ENCODE data around the gene SSBP1.

Gene SSBP1

GRCh38 chr7:141702047-141702567 lies 36.1 kb upstream of the SSBP1 start, which contains the start of gene DENND11:
Gene DENND11, minus strand, starts transcription at chr7:141702166. Its CDS starts 13 bp downstream, at chr7:141702153.
- H3K4me1 Mint-ChIP-seq (ENCODE audit: low read depth) = peaks cover 25% of the 10 kb centered on the region

DNA sequence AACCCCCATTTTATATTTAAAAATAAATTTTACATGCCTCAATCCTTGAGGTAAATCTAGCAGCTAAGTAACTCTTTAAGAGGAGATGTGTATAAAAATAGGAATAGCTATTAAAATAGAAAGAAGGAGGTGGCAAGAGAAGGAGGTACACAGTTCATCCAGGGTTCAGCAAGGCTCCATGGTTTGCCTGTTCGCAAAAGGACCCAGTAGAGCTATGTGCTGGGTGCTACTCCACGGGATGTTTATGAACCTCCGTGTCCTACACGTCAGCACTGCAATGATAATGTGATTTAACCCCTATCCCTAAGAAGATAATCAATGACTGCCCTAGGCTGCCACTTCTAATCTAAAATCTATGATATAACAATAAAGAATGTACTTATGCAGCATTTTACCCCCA lies 35.3 kb upstream of the SSBP1 start:
- Mint-ChIP-seq H3K9me3 (peaks cover 5% of the 10 kb centered on the region), H3K36me3 (ENCODE audit: low read depth) (peaks cover 11% of the 10 kb centered on the region), H3K27ac (no peak overlapping the region), H3K4me3 (no peak overlapping the region), H3K4me1 (ENCODE audit: low read depth) (peaks cover 25% of the 10 kb centered on the region), H3K27me3 (ENCODE audit: low read depth) (peaks cover 51% of the 10 kb centered on the region)

More at GRCh38 chr7:141702047-141702567, 36.1 kb upstream of the SSBP1 start, which contains the start of gene DENND11:
- Mint-ChIP-seq H3K9me3 (no peaks in the 10 kb centered on the region), H3K36me3 (ENCODE audit: low read depth) (peaks cover 11% of the 10 kb centered on the region), H3K27me3 (ENCODE audit: low read depth) (peaks cover 44% of the 10 kb centered on the region), H3K27ac (peak within 1 kb of the TSS; percentile 76), H3K4me3 (peak within 1 kb of the TSS; percentile 81)

DNA sequence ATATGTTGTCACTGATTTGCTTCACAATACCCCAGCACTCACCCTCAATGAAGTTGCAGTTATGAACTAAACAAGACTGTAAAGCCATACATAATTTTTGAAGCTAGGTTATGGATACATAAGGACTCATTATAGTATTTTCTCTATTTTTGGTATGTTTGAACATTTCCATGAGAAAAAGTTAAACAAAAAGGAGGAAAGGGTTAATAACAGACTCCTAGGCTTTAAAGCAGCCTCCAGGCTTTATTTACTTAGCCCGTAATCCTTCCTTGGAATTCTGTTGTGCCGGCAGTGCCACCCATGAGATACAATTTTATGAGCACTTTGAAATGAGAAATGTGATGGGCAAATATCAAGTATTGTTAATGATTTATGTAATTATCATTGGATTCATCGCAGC lies 34.0 kb upstream of the SSBP1 start:
- H3K27ac Mint-ChIP-seq = no peak overlapping the region

DNA sequence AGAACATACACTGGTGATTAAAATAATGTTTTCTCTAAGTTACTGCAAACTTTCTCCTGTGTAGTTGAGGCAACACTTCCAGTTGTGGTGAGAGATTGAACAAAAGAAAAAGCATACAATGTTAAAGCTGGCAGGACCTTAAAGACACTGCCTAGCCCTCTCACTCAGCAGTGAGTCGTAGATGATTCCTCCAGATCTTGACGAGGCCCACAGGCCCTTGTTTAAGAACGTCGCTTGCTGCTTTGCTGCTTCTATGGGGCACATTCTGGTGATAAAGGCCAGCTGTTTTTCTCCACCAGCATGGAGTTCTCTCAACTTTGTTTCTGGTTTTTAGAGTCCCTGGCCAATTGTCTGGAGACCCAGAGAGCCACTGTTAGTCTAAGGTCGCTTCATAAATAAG lies 33.4 kb upstream of the SSBP1 start:
- H3K27me3 Mint-ChIP-seq (ENCODE audit: low read depth) = peaks cover 52% of the 10 kb centered on the region
- H3K27ac Mint-ChIP-seq = no peak overlapping the region

More for the DNA sequence above, 34.0 kb upstream of the SSBP1 start:
- Mint-ChIP-seq H3K27me3 (ENCODE audit: low read depth) (peaks cover 52% of the 10 kb centered on the region), H3K4me1 (ENCODE audit: low read depth) (peaks cover 18% of the 10 kb centered on the region), H3K9me3 (peaks cover 5% of the 10 kb centered on the region), H3K36me3 (ENCODE audit: low read depth) (peaks cover 12% of the 10 kb centered on the region), H3K4me3 (no peak overlapping the region)

GRCh38 chr7:141706239-141707064 lies 31.7 kb upstream of the SSBP1 start:
- Mint-ChIP-seq H3K27ac (no peak overlapping the region), H3K4me1 (ENCODE audit: low read depth) (peaks cover 6% of the 10 kb centered on the region), H3K9me3 (peaks cover 5% of the 10 kb centered on the region), H3K27me3 (ENCODE audit: low read depth) (peaks cover 47% of the 10 kb centered on the region), H3K36me3 (ENCODE audit: low read depth) (peaks cover 12% of the 10 kb centered on the region), H3K4me3 (no peak overlapping the region)

More for the DNA sequence above, 33.4 kb upstream of the SSBP1 start:
- Mint-ChIP-seq H3K4me3 (no peak overlapping the region), H3K9me3 (peaks cover 5% of the 10 kb centered on the region), H3K36me3 (ENCODE audit: low read depth) (peaks cover 12% of the 10 kb centered on the region), H3K4me1 (ENCODE audit: low read depth) (peaks cover 15% of the 10 kb centered on the region)

DNA sequence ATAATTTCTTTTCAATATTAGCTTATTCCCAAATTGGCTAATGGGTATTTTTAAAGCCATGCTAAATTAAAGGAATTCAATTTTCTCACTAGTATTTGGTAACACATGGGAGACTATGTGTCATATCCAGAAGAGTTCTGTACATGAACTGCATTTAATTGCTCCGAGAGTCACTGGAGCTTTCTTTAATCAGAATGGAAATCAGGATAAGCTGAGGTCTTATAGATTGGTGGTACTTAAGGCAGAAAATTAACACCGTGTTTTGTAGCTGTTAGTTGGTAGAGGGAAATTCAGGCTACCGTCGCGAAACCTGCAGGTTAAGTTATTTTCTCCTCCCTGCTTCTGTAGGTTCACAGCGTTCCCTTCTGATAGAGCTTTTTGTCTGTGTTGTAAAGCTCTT lies 29.8 kb upstream of the SSBP1 start, which contains the start of gene WEE2:
TSS of gene WEE2 (plus strand) at position 3 of the 400 bp plus-strand sequence. CDS start 406 bp downstream, outside the sequence.
- Mint-ChIP-seq H3K4me3 (no peak within 1 kb of the TSS), H3K27ac (no peak within 1 kb of the TSS), H3K36me3 (ENCODE audit: low read depth) (peaks cover 12% of the 10 kb centered on the region), H3K4me1 (ENCODE audit: low read depth) (peaks cover 12% of the 10 kb centered on the region), H3K9me3 (peaks cover 5% of the 10 kb centered on the region), H3K27me3 (ENCODE audit: low read depth) (peaks cover 36% of the 10 kb centered on the region)

DNA sequence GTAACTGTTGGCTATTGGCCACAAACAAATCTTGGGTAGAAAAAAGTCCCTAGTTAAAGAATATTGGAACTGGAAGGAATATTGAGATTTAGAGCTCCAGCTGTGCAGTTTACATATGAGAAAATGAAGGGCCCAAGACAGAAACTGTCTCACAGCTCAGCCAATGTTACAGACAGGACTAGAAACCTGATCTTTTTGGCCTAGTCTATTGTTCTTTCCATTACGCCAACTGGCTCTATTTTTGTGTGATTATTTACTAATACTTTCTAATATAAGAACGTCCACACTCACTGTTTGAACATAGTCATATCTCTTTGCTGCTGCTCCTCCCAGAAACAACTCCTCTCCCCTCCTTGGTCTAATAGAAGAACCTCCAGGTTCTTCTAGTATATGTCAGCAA lies 28.8 kb upstream of the SSBP1 start:
- Mint-ChIP-seq H3K36me3 (ENCODE audit: low read depth) (peaks cover 12% of the 10 kb centered on the region), H3K27me3 (ENCODE audit: low read depth) (peaks cover 27% of the 10 kb centered on the region), H3K4me3 (no peak overlapping the region), H3K9me3 (peaks cover 5% of the 10 kb centered on the region), H3K27ac (no peak overlapping the region), H3K4me1 (ENCODE audit: low read depth) (peaks cover 12% of the 10 kb centered on the region)

- H3K27me3 Mint-ChIP-seq (ENCODE audit: low read depth) = peaks cover 28% of the 10 kb centered on the region
- peaks cover 5% of the 10 kb centered on the region for H3K9me3 Mint-ChIP-seq
- peaks cover 12% of the 10 kb centered on the region for H3K36me3 Mint-ChIP-seq (ENCODE audit: low read depth)
- H3K4me3 Mint-ChIP-seq = no peak overlapping the region
- peaks cover 12% of the 10 kb centered on the region for H3K4me1 Mint-ChIP-seq (ENCODE audit: low read depth)
- H3K27ac Mint-ChIP-seq = no peak overlapping the region
These were observed 28.4 kb upstream of the SSBP1 start for GRCh38 chr7:141709749-141710148.

DNA sequence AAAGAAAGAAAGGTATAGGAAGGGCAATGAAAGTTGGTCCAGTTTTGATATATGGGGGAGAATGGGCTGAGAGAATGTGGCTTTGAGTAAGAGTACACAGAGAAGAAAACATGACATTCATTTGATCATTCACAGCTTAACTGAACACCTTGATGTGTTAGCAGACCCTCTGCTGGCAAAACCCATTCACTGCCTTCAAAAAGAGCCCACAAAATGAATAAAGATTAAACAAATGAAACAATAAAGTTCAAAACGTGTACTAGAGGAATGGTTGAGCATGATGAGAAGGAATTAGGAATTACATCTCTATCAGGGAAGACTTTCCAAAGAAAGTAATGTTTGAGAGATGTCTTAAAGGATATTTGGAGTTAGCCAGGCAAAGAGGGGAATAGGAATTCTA lies 27.9 kb upstream of the SSBP1 start:
- H3K4me3 Mint-ChIP-seq = no peak overlapping the region
- peaks cover 23% of the 10 kb centered on the region for H3K27me3 Mint-ChIP-seq (ENCODE audit: low read depth)
- H3K4me1 Mint-ChIP-seq (ENCODE audit: low read depth) = peaks cover 12% of the 10 kb centered on the region
- H3K9me3 Mint-ChIP-seq = peaks cover 5% of the 10 kb centered on the region
- H3K36me3 Mint-ChIP-seq (ENCODE audit: low read depth) = peaks cover 12% of the 10 kb centered on the region
- H3K27ac Mint-ChIP-seq = no peak overlapping the region

DNA sequence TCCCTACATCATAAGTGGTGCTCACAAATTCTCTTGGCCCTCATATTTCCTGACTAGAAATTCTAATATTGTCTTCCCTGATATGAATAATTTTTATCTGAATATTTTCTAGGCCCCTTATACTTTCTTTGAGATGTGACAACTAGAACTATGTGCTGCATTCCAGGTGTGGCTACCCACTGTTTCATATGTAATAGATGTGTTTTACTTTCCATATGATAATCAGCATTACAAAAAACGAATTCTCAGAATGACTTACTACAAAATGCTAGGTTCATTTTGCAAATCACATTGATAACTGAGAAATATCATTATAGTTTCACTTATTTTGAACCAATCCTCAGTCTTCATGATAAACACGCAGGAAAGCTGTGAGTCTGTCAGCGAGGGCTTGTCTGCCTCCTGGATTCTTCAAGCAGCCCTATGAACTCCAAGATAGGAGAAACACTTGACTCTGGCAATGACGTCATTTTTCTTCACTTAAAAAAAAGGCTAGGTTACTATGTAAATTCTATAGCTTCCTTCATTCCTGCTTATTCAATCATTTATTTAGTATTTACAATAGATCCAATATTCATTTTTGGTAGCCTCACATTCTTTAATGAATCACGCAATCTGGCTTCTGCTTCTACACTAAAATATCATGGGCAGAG lies 25.4 kb upstream of the SSBP1 start:
- peaks cover 12% of the 10 kb centered on the region for H3K4me1 Mint-ChIP-seq (ENCODE audit: low read depth)
- H3K36me3 Mint-ChIP-seq (ENCODE audit: low read depth) = peaks cover 8% of the 10 kb centered on the region
- H3K9me3 Mint-ChIP-seq = no peaks in the 10 kb centered on the region
- no peak overlapping the region for H3K27ac Mint-ChIP-seq
- peaks cover 15% of the 10 kb centered on the region for H3K27me3 Mint-ChIP-seq (ENCODE audit: low read depth)
- no peak overlapping the region for H3K4me3 Mint-ChIP-seq

- Mint-ChIP-seq H3K4me1 (ENCODE audit: low read depth) (peaks cover 12% of the 10 kb centered on the region), H3K36me3 (ENCODE audit: low read depth) (peaks cover 7% of the 10 kb centered on the region), H3K9me3 (no peaks in the 10 kb centered on the region), H3K4me3 (no peak overlapping the region), H3K27me3 (ENCODE audit: low read depth) (peaks cover 14% of the 10 kb centered on the region), H3K27ac (no peak overlapping the region)
These were observed 24.3 kb upstream of the SSBP1 start for GRCh38 chr7:141713890-141714289.

- Mint-ChIP-seq H3K27ac (no peak overlapping the region), H3K9me3 (no peaks in the 10 kb centered on the region), H3K4me3 (no peak overlapping the region), H3K36me3 (ENCODE audit: low read depth) (peaks cover 7% of the 10 kb centered on the region), H3K4me1 (ENCODE audit: low read depth) (peaks cover 12% of the 10 kb centered on the region), H3K27me3 (ENCODE audit: low read depth) (peaks cover 14% of the 10 kb centered on the region)
These were observed 23.6 kb upstream of the SSBP1 start for GRCh38 chr7:141714571-141714970.

DNA sequence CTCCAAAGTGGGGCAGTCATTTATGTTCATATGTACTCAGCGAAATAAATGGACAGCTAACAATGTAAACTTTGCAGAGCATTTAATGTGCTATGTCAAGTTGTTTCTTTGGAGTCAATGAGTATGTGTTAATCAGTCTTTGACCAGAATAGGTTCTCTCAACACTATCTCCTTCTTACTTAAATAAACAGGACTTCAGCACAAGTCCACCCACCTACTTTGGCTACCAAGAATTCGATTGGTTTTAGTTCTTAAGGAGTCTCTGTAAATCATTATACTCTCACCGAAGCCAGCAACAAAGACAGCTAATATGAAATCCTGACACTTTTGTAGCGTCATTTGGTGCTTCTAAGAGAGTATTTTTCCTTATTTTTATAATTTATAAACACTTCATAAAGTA lies 23.1 kb upstream of the SSBP1 start:
- no peak overlapping the region for H3K4me3 Mint-ChIP-seq
- H3K27ac Mint-ChIP-seq = no peak overlapping the region
- no peaks in the 10 kb centered on the region for H3K9me3 Mint-ChIP-seq
- peaks cover 14% of the 10 kb centered on the region for H3K27me3 Mint-ChIP-seq (ENCODE audit: low read depth)
- peaks cover 7% of the 10 kb centered on the region for H3K36me3 Mint-ChIP-seq (ENCODE audit: low read depth)
- H3K4me1 Mint-ChIP-seq (ENCODE audit: low read depth) = peaks cover 14% of the 10 kb centered on the region

- H3K4me1 Mint-ChIP-seq (ENCODE audit: low read depth) = peaks cover 13% of the 10 kb centered on the region
- peaks cover 14% of the 10 kb centered on the region for H3K27me3 Mint-ChIP-seq (ENCODE audit: low read depth)
- H3K9me3 Mint-ChIP-seq = no peaks in the 10 kb centered on the region
- H3K27ac Mint-ChIP-seq = no peak overlapping the region
- H3K36me3 Mint-ChIP-seq (ENCODE audit: low read depth) = peaks cover under 1% of the 10 kb centered on the region
- H3K4me3 Mint-ChIP-seq = no peak overlapping the region
These were observed 22.1 kb upstream of the SSBP1 start for GRCh38 chr7:141715794-141716689.
